NCI-H146 (cell line): ENCODE results near the gene MYLIP.

Experiments
- DNase-seq: peaks from one replicate; lab custom pipeline; 2025; lab: John Stamatoyannopoulos, UW

The MYLIP gene

DNA sequence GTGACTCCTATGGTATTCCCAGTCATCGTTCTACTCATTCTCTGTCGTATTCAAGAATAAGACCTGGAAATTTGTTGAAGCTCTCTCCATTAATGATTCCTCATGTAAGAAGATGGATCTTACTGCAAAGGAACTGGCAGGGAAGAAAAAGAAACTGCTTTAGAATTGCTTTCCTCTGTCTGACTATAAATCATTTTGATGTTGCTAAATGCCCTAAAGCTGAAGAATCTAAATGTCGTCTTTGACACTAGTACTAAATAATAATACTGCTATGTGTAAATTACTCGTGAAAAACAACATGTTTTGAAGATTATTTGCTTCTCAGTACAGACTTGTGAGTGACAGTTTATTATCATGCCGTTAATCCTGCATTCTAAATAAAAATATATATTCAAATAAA, 20.5 kb upstream of the MYLIP start:
- no peak for DNase-seq

DNA sequence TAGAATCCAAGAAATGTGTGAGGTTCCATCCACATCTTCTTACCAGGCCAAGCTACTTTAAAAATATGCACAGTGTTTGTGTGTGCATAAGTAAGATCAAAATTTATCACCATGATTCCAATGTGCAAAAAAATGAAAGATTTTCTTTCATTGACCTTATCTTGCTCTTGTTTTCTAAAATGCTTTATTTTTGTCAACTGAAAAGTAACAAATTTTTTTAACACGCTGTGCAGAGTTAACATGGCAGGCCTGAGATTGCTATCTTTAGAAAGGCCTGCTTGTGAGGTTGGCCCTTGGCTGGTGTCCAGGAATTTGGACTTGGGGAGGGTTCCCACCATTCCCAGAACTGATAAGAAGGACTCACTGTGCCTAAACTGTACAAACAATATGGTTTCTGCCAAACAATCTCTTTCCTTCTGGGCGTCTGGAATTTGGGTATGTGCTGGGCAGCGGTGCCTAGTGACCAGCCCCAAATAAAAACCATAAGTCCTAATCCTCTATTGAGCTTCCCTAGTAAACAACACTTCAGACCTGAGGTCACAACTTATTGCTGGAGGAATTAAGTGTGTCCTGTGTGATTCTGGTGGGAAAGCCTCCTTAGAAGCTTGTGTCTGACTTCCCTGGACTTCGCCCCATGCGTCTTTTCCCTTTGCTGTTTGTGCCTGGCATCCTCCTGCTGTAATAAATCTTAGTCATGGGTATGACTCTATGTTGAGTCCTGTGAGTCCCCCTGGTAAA, 19.8 kb upstream of the MYLIP start:
- DNase-seq: no peak

DNA sequence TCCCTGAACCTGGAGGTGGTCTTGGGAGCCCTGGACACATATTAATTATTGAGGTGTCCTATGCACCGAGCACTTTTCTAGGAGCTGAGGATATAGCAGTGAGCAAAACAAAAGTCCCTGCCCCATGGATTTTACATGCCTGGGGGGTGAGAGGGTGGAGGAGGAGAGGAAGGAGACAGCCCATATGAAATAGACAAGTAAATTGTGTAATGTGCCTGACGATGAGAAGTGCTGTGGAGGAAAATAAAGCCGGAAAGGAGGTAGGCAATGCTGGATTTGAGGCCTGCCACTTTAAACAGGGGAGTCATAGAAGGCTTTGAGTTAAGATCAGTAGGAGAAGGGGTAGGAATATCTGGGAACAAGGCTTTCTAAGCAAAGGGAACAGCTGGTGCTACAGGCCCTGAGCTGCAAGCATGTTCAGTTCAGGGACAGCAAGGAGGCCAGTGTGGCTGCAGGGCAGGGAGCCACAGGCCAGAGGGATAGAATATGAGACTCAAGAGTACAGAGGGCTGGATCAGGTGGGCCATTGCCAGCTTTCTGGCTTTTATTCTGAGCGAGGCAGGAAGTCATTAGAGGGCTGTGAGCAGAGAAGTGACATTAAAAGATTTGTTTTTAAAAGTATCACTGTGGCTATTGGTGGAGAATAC, 19.1 kb upstream of the MYLIP start:
- DNase-seq: no peak

DNA sequence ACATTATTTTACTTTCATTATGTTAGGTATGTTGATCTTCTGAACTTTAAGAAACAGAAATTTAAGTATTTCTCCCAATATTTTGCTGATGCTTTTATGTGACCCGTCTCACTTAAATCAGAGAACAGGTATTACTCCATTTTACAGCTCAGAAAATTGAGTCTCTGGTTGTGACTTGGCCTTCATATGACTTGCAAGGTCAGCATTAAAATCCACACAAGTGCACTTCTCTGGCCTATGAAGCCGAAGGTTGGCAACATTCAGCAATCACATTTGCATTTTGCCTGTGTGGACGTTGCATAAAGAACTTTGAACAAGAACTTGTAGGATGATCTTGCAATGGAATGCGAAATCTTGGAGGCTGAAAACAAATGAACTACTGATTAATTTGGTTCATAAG, 10.1 kb upstream of the MYLIP start:
- DNase-seq: no peak

DNA sequence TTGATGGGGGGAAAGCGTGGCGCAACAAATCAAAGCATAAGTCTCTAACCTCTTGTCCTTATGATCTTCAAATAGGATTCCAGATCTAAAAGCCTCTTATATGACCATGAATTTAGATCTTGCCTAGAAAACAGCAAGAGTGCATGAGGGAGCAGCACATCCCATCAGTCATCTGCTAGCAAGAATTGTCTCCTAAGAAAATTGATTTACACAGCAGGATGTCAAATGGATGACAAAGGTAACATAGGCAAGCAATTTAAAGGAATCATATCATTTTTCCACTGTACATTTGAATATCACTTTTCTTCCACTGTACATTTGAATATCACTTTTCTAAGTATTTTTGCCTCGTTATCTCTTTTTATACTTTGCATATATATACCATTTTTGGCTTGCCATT, 7.5 kb upstream of the MYLIP start:
- peak; percentile 13 for DNase-seq

DNA sequence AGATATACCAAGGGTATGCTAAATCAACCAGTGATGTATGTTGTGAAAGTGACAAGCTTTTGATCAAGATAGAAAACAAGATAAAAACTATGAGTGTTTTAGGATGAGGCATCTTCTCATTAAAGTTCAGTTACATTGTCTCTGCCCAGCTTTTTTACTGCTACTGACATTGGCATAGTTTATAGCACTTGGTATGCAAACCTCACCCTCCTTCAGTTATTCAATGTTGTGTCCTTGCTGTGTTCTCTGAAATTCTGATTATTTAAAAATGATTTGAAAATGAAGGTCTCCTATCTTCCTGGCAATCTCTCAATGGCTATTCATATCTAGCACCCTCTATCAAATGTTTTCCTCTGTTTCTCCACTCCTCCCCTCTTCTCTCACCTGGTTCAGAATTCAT, 6.7 kb upstream of the MYLIP start:
- no peak for DNase-seq

DNA sequence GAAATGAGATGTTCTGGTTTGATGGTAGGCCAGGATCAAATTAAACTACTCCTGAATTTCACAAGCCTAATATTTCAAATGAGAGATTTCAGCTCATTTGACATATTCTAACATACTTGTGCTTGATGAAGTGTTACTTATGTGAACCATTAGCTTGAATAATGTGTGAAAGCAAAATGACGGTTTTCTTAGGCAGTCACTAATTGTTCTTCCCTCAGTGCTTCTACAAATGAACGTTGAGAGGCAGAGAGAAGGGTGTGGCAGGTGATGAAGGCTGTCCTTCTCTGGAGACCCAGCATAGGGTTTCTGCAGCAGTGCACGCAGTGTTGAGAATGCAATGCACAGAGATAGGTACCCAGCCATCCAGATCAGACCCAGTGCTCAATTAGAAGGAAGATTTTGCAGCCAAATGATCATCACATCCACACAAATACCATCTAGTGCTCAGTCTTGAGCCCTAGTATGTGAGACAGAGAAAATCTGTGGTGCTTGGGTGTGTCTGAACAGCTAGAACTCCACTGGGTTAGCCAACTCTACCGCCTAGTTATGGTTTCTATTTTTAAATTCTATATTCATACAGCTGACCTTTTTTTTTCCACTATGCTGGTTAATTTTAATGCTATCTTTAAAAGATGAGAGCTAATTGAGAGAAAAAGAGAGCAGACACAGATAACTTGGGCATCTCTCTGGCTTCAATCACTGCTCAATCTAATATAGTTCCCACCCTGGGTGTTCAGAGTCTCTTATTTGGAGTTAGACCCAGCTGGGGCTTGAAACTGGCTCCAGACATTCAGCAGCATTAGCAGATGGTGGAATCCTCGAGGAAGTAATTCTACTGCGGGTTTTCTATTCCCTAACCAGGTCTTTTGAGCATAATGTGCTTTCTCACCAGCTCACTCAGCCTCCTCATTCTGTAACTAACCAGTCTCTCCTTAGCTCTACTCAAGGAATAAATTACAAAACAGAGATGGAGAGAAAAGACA, 4.4 kb upstream of the MYLIP start:
- DNase-seq: no peak

DNA sequence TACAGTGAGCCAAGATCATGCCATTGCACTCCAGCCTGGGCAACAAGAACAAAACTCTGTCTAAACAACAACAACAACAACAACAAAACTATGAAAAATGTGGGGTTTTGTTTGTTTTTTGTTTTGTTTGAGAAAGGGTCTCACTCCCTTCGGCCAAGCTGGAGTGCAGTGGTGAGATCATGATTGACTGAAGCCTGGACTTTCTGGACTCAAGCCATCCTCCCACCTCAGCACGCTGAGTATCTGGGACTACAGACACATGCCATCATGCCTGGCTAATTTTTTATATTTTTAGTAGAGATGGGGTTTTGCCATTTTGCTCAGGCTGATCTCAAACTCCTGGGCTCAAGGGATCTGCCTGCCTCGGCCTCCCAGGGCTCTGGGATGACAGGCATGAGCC, 2.8 kb upstream of the MYLIP start:
- DNase-seq: no peak

DNA sequence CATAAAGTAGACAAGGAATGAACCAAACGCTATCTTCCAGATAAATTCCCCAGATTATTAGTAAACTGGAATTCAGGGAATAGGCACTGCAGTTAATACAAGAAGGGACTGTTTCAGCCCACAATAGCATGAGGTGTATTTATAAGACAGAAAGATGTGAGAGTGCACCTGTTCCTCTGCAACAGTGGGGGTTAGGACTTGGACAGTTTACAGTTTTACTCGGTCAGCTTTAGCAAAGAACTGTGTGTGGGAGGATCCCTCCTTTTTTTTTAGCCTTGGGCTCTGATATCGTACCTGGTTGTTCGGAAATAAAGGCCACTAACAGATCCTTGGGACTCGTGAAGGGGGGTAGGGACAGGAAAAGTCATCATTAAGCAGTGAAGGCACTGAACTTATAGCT, 2.0 kb upstream of the MYLIP start:
- peak; percentile 11 for DNase-seq

DNA sequence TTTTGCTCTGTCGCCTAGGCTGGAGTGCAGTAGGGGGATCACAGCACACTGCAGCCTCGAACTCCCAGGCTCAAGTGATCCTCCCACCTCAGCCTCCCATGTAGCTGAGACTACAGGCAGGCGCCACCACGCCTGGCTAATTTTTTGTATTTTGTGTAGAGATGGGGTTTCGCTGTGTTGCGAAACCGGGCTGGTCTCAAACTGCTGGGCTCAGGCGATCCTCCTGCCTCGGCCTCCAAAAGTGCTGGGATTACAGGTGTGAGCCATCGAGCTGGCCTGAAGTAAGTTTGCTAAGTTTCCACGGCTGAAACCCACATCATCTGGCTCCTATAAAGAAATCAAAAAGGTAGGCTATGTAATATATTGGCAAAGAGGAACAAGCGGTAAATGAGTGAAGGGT, 1.4 kb upstream of the MYLIP start:
- DNase-seq: no peak

DNA sequence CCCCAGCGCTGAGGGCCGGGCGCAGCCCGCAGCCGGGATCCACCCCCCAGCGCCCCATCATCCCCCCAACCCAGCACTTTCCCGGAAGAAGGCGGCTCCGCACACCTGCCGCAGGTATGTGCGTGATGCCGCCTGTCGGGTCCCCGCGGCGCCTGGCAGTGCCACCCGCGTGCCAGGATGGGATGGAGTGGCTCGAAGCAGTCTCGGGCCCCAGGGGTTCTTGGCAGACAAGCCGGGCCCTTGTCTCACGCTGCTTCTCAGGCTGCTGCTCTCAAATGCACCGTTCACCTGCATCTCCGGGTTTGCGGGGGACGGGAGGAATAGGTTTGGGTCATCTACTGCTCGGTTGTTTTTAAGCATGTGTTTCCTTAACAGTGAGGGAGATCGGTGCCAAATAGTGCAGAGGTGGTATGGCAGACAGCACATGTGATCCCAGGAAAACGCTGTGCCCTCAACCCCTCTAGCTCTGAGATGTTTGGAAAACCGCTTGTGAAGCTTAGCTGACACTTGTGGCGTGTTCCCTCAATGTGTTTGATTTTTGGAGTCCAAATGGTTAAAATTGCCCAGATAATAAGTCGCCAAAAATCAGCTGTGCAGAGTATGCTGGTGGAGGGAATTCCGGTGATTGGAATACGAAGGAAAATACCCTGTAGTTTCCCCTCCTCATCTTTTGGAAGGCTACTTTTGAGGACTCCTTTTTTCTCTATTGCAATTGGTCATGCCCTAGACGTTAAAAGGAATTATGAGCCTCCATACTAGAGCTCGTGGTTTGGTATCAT, 926 bp downstream of the MYLIP start:
- peak; percentile 64 for DNase-seq

DNA sequence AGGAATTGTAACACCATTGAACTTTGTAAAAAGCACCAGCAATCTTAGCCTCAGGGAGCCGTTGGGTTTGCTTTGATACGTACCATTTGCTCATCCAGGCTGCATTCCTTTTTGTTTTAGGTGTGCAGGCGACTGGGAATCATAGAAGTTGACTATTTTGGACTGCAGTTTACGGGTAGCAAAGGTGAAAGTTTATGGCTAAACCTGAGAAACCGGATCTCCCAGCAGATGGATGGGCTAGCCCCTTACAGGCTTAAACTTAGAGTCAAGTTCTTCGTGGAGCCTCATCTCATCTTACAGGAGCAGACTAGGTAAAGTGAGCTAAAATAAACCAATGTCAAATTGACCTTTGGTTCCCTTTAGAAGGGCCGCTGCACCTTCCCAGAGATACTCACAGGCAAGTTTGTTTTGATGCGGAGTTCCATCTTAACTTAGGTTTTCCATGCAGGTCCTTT, 1.6 kb downstream of the MYLIP start:
- no peak for DNase-seq

DNA sequence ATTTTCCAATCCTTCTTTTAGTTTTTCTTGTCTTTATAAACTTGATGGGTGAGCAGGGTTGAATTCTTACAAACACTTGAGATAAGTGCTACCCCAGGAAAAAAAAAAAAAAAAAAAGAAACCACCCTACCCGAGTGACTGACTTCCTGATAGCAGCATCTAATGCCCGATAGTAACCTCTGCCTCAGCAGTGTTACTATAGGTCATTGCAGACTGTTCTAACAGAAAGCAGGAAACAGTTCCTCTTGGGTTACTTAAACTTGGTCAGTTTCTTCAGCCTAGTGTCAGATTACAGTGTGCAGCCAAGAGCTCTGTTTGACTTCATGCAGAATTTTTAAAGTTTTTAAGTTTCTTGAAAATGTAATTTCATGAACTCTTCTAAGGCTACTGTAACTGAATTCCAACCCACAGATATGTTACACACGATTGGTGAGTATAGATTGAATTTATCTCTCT, 2.1 kb downstream of the MYLIP start:
- peak; percentile 58 for DNase-seq

DNA sequence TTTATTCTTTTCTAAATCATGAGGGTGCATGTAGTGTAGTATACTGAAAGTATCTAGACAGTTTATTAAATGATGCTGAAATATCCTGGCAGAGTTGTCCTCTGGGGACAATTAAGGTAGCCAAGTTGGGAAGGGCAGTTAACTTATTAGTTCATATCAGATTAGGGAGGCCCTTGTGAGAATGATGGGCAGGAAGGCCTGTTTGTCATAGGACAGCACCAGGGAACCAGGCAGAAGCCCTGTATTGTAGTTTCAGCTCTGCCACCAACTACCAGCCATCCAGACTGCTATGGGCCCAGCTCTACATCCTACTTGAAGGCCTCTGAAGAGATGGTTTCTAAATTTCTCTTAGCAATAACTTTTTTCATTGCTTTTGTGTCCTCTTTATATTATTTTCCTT, 4.0 kb downstream of the MYLIP start:
- no peak for DNase-seq

DNA sequence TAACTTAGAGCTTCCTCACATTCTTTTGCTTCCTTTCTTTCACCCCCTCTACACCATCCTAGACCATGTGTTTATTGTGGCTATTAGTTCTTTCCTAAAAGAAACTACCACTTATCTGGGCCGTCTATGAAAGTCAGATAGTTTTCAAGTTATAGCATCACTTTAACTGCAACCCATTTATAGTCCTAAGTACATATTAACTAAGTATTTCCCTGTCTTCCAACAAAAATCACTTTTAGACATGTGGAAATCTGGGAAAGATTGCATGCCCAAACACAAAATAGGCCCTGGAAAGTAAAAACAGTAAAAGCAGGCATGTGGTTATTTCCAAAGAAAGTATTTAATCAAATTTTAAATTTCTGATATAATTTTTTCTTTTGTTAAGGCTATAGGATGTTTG, 5.5 kb downstream of the MYLIP start:
- no peak for DNase-seq

DNA sequence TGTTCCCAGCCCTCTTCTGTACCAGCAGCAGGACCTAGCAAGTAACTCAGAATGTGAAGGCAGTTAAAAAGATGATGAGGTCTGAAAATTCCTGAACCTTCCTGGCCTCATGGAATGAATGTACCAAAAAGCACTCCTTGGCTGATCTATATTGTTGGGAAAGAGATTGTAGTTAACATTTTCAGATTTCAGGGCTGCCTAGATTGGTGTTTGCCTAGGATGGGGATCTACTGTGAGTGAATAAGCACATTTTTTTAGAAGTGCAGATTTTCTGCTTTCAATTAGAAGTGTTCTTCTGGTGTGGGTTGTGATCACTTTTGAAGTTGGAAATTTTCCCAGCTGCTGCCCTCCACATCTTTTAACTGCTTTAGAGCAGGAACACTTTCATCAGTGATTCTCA, 6.2 kb downstream of the MYLIP start:
- DNase-seq: no peak

DNA sequence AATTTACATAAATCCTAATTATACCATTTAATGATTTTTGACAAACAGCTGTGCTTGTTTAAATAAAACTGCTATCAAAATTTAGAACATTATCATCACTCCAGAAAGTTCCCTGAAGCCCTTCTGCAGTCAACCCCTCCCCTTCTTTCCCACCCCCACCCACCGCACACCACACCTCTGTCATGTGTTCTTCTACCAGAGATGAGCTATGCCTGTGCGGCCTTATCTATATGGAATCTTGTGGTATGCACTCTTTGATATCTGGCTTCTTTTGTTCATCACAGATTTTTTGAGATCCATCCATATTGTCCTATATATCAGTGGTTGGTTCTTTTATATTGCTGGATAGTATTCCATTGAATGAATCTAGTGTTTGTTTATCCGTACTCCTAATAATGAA, 7.2 kb downstream of the MYLIP start:
- DNase-seq: no peak

DNA sequence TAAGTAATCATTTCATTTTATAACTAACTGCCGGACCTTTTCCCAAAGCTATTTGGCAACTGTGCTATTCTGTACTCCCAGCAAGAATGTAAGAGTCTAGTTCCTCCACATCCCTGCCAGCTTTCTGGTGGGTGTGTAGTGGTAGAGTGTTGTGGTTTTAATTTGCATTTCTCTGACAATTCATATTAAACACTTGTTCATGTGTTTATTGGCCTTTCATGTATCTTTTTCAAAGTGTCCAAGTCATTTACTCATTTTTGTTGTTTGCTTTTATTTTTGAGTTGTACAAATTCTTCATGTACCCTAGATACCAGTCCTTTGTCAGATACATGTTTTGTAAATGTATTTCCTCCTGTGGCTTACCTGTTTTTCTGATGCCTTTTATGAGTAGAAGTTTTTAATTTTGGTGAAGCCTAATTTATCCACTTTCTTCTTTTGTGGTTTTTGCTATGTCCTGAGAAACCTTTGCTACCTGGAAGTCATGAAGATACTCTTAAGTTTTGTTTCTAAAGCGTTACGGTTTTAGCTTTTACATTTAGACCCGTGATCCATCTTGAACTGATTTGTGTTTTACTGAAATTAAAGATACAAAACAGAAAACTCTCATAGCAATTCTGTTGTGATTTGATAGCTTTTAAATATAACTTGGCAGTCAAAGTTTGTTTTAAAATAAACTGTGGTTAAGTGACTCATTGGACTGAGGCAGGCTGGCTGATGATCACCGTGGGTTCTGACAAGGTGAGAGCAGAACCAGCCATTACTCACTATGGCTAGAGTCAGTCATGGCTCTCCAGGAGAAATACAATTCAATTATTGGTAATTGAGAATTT, 8.0 kb downstream of the MYLIP start:
- no peak for DNase-seq

DNA sequence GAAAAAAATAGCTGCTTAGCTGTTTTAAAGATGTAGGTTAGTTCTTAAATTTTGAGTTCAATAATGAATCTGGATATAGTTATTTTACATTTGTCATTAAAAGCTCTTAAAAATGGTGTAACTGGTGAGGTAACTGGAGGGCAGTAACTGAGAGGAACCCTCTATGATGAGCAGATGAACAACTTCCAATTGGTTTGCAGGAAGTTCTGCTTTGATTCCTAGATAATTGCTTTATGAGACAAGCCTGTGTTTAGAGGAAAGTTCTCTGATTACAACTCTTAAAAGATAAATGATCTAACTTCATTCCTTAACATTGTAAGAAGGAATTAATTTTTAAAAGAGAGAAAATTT, 8.5 kb downstream of the MYLIP start:
- no peak for DNase-seq

DNA sequence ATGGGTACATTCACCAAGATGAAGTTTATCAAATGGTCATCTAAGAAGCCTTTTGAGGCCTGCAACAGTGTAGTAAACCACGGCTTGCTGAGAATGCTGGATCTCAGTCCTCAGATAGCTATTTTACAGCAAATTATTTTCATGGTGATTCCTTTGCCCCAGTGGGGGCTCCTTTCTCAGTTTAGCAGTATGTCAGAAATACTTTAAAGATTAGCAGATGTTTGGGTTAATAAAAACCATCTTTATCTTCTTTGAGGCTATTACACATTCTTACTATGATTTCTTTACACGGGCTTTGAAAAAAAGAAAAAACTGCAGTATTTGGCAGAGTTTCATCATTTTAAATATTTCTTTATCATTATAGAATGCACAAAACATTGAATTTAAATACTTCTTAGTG, 10.7 kb downstream of the MYLIP start:
- no peak for DNase-seq

DNA sequence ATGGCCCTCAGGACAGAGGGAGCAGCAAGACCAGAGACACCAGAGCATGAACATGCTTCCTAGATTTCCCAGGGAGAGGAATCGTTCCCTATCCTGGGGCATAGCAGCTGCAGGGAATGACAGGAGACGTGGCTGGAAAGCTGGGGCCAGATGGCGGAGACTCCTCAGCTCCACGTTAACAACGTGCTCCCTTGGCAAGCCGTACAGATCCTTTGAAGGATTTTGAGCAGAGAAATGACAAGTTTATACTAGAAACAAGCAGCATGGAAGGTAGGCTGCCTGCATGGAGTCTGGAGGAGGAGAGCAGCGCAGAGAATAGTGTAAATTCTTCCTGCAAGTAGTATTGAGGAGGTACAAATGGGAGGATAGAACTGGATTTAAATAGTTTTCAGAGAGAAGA, 11.7 kb downstream of the MYLIP start:
- DNase-seq: no peak
